HepG2 (cell line): Measurements from ENCODE around the gene OR1F1. TPM values are rescaled to one million over a fixed set of nuclear protein-coding genes. Genes with fewer than 3 reads are reported as not detected.

Experiments used
- AGO1 ChIP-seq: fragments of 200-400 bp; formaldehyde crosslinking; IDR thresholded peaks from 2 replicates; pipeline ENCODE4 v1.6.1; 2017; ENCODE audit warnings: mild to moderate bottlenecking, low read depth, low read length, moderate library complexity; ENCODE audit not compliant: poor library complexity, severe bottlenecking
- AKAP8 ChIP-seq: sonication (generic); formaldehyde crosslinking; IDR thresholded peaks from 2 replicates; pipeline ENCODE4 v1.5.1; 2020; ENCODE audit warnings: mild to moderate bottlenecking, missing genetic modification reagents
- BORCS8-MEF2B ChIP-seq: sonication (generic); formaldehyde crosslinking; IDR thresholded peaks from 2 replicates; pipeline ENCODE4 v1.8.0; 2022; ENCODE audit warnings: mild to moderate bottlenecking, missing genetic modification reagents
- HDAC1 ChIP-seq: sonication (generic); formaldehyde crosslinking; IDR thresholded peaks from 2 replicates; pipeline ENCODE4 v1.5.1; 2020; ENCODE audit warnings: mild to moderate bottlenecking, missing genetic modification reagents
- HNRNPK ChIP-seq: fragments of 200-400 bp; formaldehyde crosslinking; IDR thresholded peaks from 2 replicates; pipeline ENCODE4 v1.6.1; 2018; ENCODE audit warnings: low read length, low read depth, moderate library complexity, mild to moderate bottlenecking; ENCODE audit not compliant: poor library complexity, severe bottlenecking
- HNRNPL ChIP-seq: fragments of 200-400 bp; formaldehyde crosslinking; IDR thresholded peaks from 2 replicates; pipeline ENCODE4 v1.6.1; 2017; ENCODE audit warnings: mild to moderate bottlenecking, low read depth, low read length
- NCOR1 ChIP-seq: fragments of 200-600 bp; sonication (generic); IDR thresholded peaks from 2 replicates; pipeline ENCODE4 v1.7.0; 2017; ENCODE audit warnings: antibody characterized with exemption, low read length, borderline replicate concordance
- NFYC ChIP-seq: IDR thresholded peaks from 2 replicates; pipeline ENCODE4 v1.6.1; 2016; ENCODE audit warnings: missing genetic modification reagents, missing compliant biosample characterization
- NR1H2 ChIP-seq: sonication (generic); formaldehyde crosslinking; IDR thresholded peaks from 2 replicates; pipeline ENCODE4 v1.8.1; 2022; ENCODE audit warnings: low read depth, missing genetic modification reagents, borderline replicate concordance
- NR2F6 ChIP-seq, 2 experiments: IDR thresholded peaks; 2 replicates each; pipeline ENCODE4 v1.6.1; 2016; ENCODE audit warnings: antibody characterized with exemption in 1 of 2, mild to moderate bottlenecking in 1 of 2
- PHF5A ChIP-seq: IDR thresholded peaks from one replicate; pipeline ENCODE4 v1.6.1; 2018; ENCODE audit warnings: low read depth, missing genetic modification reagents; ENCODE audit not compliant: unreplicated experiment
- TBX2 ChIP-seq: sonication (generic); formaldehyde crosslinking; IDR thresholded peaks from 2 replicates; pipeline ENCODE4 v1.5.0; 2020; ENCODE audit warnings: missing genetic modification reagents, mild to moderate bottlenecking, borderline replicate concordance
- ZKSCAN8 ChIP-seq: IDR thresholded peaks from 2 replicates; pipeline ENCODE4 v1.6.1; 2016; ENCODE audit warnings: borderline replicate concordance, missing genetic modification reagents, missing compliant biosample characterization
- ZNF160 ChIP-seq: sonication (generic); formaldehyde crosslinking; IDR thresholded peaks from 2 replicates; pipeline ENCODE4 v1.8.0; 2022; ENCODE audit warnings: mild to moderate bottlenecking, inconsistent platforms, missing genetic modification reagents
- ZNF749 ChIP-seq: sonication (generic); formaldehyde crosslinking; IDR thresholded peaks from 2 replicates; pipeline ENCODE4 v1.8.0; 2022; ENCODE audit warnings: mild to moderate bottlenecking, missing genetic modification reagents, moderate library complexity, borderline replicate concordance
- ZNF83 ChIP-seq: sonication (generic); formaldehyde crosslinking; IDR thresholded peaks from 2 replicates; pipeline ENCODE4 v1.4.0; 2020; ENCODE audit warnings: missing genetic modification reagents, mild to moderate bottlenecking, borderline replicate concordance
- polyA plus RNA-seq, 8 experiments: library from polyadenylated mRNA; depleted of rRNA in 3 of 8; stranded (reverse) in 7 of 8; unstranded in 1 of 8; fragments of >200 nt; fragmentation: Illumina TruSeq in 4 of 8; extraction: Trizol in 4 of 8; gene quantifications; 2 replicates each; pipeline versions ENCODE4 v1.2.1 to v1.2.3, GENCODE V29; 2011 to 2016; ENCODE audit warnings: low read depth in 4 of 8, missing spikeins in 1 of 8, mixed read lengths in 1 of 8; ENCODE audit not compliant: insufficient read depth in 1 of 8
- total RNA-seq, 5 experiments: library from RNA; depleted of rRNA; stranded (reverse); fragments of >200 nt; fragmentation: Illumina TruSeq; extraction: Trizol; gene quantifications; 2 replicates each; pipeline ENCODE4 v1.2.3, GENCODE V29; 2016; ENCODE audit warnings: low read depth in 1 of 5
- TF ChIP-seq, protein P1 (sequence below): sonication (generic); formaldehyde crosslinking; IDR thresholded peaks from 2 replicates; pipeline ENCODE4 v1.5.0; 2020; ENCODE audit warnings: mild to moderate bottlenecking, missing genetic modification reagents
- TF ChIP-seq, protein P2 (sequence below): IDR thresholded peaks from 2 replicates; pipeline ENCODE4 v1.6.1; 2012; ENCODE audit warnings: low read depth, low read length, improper control_type of control experiment
- TF ChIP-seq, protein P3 (sequence below): sonication (generic); formaldehyde crosslinking; IDR thresholded peaks from 2 replicates; pipeline ENCODE4 v1.5.0; 2020; ENCODE audit warnings: mild to moderate bottlenecking, low read depth, missing genetic modification reagents, borderline replicate concordance
- TF ChIP-seq, protein P4 (sequence below): sonication (generic); formaldehyde crosslinking; IDR thresholded peaks from 2 replicates; pipeline ENCODE4 v1.5.1; 2020; ENCODE audit warnings: missing genetic modification reagents, mild to moderate bottlenecking, borderline replicate concordance
- TF ChIP-seq, protein P5 (sequence below): sonication (generic); formaldehyde crosslinking; IDR thresholded peaks from 2 replicates; pipeline ENCODE4 v1.8.0; 2022; ENCODE audit warnings: missing genetic modification reagents, low read depth, mild to moderate bottlenecking, borderline replicate concordance

The OR1F1 gene
- total and polyA plus RNA-seq, 2 of the 13 experiments (the other 11 are each of a cell fraction or from before 2014, with no cell fraction given) = 0.90 TPM; not detected in 1

DNA sequence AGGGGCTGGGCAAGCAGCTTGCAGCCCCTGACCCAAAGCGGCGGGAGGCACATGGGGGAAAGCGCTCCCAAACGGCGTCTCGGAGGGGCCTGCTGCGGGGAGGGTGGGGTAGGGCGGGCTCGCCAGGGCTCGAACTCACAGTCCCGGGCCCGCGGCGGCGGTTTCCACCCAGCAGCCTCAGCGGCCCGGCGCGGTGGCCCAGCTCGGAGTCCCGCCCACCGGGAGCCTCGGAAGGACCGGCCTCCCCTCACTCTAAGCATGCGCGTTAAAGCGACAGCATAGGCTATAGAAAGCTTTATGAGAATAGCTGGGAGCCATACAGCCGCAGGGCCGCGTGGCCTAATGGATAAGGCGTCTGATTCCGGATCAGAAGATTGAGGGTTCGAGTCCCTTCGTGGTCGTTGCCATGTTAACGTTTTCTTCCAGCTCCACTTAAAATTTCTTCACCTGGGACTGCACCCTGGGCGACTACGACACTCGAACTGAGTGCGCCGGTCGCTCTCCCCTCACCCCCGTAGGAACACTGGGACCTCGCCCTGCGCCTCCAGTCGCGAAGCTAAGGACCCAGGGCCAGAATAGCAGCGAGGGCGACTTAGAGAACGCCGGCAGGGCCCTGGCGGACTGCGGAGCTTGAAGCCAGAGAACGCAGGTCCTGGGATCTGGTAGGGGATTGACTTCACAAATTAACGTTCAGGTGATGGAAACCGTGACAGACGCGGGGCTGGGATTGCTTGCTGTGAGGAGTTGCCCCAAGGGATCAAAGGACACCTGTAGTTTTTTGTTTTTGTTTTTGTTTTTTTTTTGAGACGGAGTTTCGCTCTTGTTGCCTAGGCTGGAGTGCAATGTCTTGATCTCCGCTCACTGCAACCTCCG is 37.4 kb upstream of the OR1F1 start (continued):
- no peak for TF ChIP-seq NR1H2 (CRISPR knock-in tag)
- no peak for TF ChIP-seq AGO1
- peak; percentile 28 for TF ChIP-seq BORCS8-MEF2B
- TF ChIP-seq, protein P1, sequence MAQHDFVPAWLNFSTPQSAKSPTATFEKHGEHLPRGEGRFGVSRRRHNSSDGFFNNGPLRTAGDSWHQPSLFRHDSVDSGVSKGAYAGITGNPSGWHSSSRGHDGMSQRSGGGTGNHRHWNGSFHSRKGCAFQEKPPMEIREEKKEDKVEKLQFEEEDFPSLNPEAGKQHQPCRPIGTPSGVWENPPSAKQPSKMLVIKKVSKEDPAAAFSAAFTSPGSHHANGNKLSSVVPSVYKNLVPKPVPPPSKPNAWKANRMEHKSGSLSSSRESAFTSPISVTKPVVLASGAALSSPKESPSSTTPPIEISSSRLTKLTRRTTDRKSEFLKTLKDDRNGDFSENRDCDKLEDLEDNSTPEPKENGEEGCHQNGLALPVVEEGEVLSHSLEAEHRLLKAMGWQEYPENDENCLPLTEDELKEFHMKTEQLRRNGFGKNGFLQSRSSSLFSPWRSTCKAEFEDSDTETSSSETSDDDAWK = no peak
- TF ChIP-seq ZNF160 (CRISPR knock-in tag) = 0 out of 2 replicates have a peak, but pooled peaks have one; percentile 60
- no peak for TF ChIP-seq HNRNPL
- TF ChIP-seq ZNF749 (CRISPR knock-in tag) = peak; percentile 72; the same call in 1 of the 2 replicates
- TF ChIP-seq HNRNPK = peak; percentile 53
- TF ChIP-seq, protein P2, sequence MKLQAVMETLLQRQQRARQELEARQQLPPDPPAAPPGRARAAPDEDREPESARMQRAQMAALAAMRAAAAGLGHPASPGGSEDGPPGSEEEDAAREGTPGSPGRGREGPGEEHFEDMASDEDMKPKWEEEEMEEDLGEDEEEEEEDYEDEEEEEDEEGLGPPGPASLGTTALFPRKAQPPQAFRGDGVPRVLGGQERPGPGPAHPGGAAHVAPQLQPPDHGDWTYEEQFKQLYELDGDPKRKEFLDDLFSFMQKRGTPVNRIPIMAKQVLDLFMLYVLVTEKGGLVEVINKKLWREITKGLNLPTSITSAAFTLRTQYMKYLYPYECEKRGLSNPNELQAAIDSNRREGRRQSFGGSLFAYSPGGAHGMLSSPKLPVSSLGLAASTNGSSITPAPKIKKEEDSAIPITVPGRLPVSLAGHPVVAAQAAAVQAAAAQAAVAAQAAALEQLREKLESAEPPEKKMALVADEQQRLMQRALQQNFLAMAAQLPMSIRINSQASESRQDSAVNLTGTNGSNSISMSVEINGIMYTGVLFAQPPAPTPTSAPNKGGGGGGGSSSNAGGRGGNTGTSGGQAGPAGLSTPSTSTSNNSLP = peak; percentile 55; the same call in 1 of the 2 replicates
- TF ChIP-seq ZNF83 (CRISPR knock-in tag) = no peak
- TF ChIP-seq, protein P3, sequence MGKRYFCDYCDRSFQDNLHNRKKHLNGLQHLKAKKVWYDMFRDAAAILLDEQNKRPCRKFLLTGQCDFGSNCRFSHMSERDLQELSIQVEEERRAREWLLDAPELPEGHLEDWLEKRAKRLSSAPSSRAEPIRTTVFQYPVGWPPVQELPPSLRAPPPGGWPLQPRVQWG (CRISPR knock-in tag) = no peak
- TF ChIP-seq, protein P4, sequence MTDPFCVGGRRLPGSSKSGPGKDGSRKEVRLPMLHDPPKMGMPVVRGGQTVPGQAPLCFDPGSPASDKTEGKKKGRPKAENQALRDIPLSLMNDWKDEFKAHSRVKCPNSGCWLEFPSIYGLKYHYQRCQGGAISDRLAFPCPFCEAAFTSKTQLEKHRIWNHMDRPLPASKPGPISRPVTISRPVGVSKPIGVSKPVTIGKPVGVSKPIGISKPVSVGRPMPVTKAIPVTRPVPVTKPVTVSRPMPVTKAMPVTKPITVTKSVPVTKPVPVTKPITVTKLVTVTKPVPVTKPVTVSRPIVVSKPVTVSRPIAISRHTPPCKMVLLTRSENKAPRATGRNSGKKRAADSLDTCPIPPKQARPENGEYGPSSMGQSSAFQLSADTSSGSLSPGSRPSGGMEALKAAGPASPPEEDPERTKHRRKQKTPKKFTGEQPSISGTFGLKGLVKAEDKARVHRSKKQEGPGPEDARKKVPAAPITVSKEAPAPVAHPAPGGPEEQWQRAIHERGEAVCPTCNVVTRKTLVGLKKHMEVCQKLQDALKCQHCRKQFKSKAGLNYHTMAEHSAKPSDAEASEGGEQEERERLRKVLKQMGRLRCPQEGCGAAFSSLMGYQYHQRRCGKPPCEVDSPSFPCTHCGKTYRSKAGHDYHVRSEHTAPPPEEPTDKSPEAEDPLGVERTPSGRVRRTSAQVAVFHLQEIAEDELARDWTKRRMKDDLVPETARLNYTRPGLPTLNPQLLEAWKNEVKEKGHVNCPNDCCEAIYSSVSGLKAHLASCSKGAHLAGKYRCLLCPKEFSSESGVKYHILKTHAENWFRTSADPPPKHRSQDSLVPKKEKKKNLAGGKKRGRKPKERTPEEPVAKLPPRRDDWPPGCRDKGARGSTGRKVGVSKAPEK (CRISPR knock-in tag) = peak; percentile 37; the same call in 1 of the 2 replicates
- peak; percentile 83; the same call in 1 of the 2 replicates for TF ChIP-seq AKAP8 (CRISPR knock-in tag)
- 0 out of 2 replicates have a peak, but pooled peaks have one; percentile 13 for TF ChIP-seq NCOR1
- peak; percentile 74 for TF ChIP-seq HDAC1
- peak; percentile 86 for TF ChIP-seq ZKSCAN8 (CRISPR knock-in tag)
- peak; percentile 17; the same call in 1 of the 2 replicates for TF ChIP-seq NR2F6 (IDR thresholded peaks at IDR 0.05)
- peak; percentile 45; the same call in 1 of the 2 replicates for TF ChIP-seq NR2F6 (CRISPR knock-in tag; IDR thresholded peaks at IDR 0.05)
- TF ChIP-seq, protein P5, sequence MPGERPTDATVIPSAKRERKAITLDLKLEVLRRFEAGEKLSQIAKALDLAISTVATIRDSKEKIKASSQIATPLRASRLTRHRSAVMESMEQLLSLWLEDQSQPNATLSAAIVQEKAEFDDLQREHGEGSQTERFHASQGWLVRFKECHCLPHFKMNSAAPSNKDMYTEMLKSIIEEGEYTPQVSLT = peak; percentile 52; the same call in 1 of the 2 replicates
- TF ChIP-seq NFYC (CRISPR knock-in tag) = peak; percentile 36; the same call in 1 of the 2 replicates
- peak; percentile 22 for TF ChIP-seq PHF5A (CRISPR knock-in tag)
- TF ChIP-seq TBX2 (CRISPR knock-in tag) = peak; percentile 81
